ENCODE results near the gene AUNIP. TPM values are rescaled to one million over a fixed set of nuclear protein-coding genes. Genes with fewer than 3 reads are reported as not detected.
A peak's percentile ranks its signal among the peaks of the same experiment; 100 is the strongest.

The AUNIP gene
- total RNA-seq, 1 experiment from 2014 or later, result 11.0 TPM

DNA sequence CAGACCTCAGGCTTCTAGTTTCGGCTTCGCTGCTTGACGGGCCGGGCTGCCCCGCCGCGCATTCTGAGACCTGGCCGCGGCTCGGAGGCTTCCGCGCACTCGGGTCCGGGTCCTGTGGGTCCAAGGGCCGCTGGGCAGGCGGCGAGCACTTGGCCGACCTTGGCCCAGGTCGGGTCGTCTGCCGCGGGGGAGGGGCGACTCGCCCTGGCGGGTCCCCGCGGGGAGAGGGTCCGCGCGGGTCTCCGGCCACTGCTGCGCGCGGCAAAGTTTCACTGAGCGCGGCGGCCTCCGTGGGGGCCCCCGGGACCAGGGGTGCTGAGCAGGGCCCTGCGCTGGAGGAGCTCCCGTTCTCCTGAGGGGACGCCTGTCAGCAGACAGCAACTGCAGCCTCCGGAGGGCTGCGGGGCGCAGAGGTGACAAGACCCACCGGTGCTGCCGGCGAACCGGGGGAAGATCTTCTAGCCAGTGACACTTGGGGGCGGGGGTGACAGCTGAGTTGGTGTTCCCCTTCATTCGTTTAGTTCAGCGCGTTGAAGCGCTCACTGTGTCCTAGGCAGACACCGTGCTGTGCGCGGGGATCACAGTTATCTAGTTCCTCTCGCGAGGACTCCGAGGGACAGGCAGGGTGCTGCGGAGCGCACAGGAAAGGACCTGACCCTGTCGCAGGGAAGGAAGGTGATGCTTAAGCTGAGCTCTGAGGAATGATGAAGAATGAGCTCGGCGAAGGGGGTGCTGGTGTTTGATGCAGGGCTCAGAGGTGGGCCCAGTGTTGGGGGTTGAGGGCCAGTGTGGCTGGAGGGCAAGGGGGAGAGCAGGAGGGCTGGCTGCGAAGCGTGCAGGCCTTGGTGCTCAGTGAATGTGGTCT is 38.8 kb downstream of the AUNIP start:
- Histone ChIP-seq H3K36me3 (ENCODE audit: low read depth) (no peaks in the 10 kb centered on the region), H3K79me2 (ENCODE audit: low read depth) (peaks cover 27% of the 10 kb centered on the region), H3K4me3 (peak overlapping the region; percentile 83), H3K9me2 (ENCODE audit: insufficient read depth) (no peaks in the 10 kb centered on the region), H3K9me3 (ENCODE audit: insufficient read depth, low read depth) (no peaks in the 10 kb centered on the region), H3K27ac (peak overlapping the region; percentile 69), H2AFZ (peak overlapping the region; percentile 89), H3K4me1 (replicated peaks; ENCODE audit: insufficient read depth) (peaks cover 16% of the 10 kb centered on the region), H3K27me3 (ENCODE audit: insufficient read depth, low read depth) (no peaks in the 10 kb centered on the region), H3K4me2 (peak overlapping the region; percentile 98), H4K20me1 (ENCODE audit: insufficient read depth) (no peaks in the 10 kb centered on the region), H3F3A (ENCODE audit: insufficient read depth, low read depth) (peaks cover 10% of the 10 kb centered on the region)
- peak; percentile 54 to 60 for DNase-seq
- no peak for TF ChIP-seq EZH2 (IDR thresholded peaks at IDR 0.05; ENCODE audit: low read depth)
- TF ChIP-seq CTCF (conservative IDR thresholded peaks at IDR 0.05), result no peak
- intact Hi-C loops (cut with micrococcal nuclease; ENCODE audit: unreplicated experiment), result loop anchor here (1.0 to 5.0 kb wide), 3 partner anchors 72 to 178 kb away; partner anchors contain the start of genes PAFAH2 and STMN1
- ChIA-PET POLR2A (ENCODE audit: unreplicated experiment) (interaction anchor here (0.6 to 1.0 kb wide), 3 partner anchors 54 to 177 kb away, joined by 3 to 4 read pairs (median 4); partner anchors contain the start of gene PAFAH2), CTCF (no interaction called here)
- BruUV-seq (replicated peaks), result no TSS peak

DNA sequence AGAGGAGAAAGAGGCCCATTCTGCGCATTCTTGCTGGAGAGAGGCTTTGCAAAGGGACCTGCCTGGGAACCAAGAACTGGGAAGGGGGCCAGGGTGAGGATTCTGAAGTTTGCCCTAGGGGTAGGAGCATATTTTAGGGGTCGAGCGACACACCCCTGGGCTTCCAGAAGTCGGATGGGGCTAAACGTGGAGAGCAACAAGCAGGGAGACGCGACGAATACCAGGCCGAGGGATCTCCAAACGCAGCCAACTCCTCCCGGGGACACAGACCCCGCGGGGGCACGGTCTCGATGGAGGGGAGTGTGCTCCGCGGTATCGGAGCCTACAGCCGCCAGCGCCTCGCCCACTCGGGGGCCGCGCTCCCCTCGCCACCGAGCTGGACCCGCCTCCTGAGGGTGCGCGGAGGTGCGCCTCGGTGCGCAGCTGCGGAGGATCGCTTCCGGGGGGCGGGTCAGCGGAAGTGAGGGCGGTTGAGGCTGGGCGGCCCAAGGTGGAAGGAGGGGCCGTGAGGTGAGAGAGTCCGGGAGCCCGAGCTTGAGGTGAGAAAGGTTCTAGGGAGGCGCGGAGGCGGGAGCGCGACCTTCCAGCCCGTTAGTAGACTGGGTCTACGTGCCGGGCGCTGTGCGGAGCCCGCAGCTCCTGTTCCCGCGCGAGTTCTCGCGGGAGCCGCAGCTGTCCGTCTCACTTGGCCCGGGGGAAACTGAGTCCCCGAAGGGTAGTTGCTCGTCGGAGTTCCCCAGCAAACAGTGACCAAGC is 39.6 kb downstream of the AUNIP start, which contains the start of gene MTFR1L:
Gene MTFR1L, plus strand, starts transcription at position 464 of the 756 bp plus-strand sequence. CDS start 3,151 bp downstream, outside the sequence.
- Histone ChIP-seq H3K9me3 (ENCODE audit: insufficient read depth, low read depth) (no peaks in the 10 kb centered on the region), H4K20me1 (ENCODE audit: insufficient read depth) (no peaks in the 10 kb centered on the region), H3K79me2 (ENCODE audit: low read depth) (peaks cover 27% of the 10 kb centered on the region), H3K4me2 (peak within 1 kb of the TSS; percentile 98), H3K27me3 (ENCODE audit: insufficient read depth, low read depth) (no peaks in the 10 kb centered on the region), H3K4me1 (replicated peaks; ENCODE audit: insufficient read depth) (peaks cover 16% of the 10 kb centered on the region), H3K4me3 (peak within 1 kb of the TSS; percentile 83), H2AFZ (peak within 1 kb of the TSS; percentile 89), H3K9me2 (ENCODE audit: insufficient read depth) (no peaks in the 10 kb centered on the region), H3F3A (ENCODE audit: insufficient read depth, low read depth) (peaks cover 10% of the 10 kb centered on the region), H3K27ac (peak within 1 kb of the TSS; percentile 69), H3K36me3 (ENCODE audit: low read depth) (no peaks in the 10 kb centered on the region)
- intact Hi-C loops (cut with micrococcal nuclease; ENCODE audit: unreplicated experiment), result loop anchor here (1.0 to 10.0 kb wide), 4 partner anchors 73 to 575 kb away; partner anchors contain the start of genes PAFAH2, RSRP1 and STMN1
- ChIA-PET CTCF (interaction anchor here (0.8 kb wide), 1 partner anchor 70 kb away, joined by 3 read pairs; no protein-coding TSS in a partner anchor), POLR2A (ENCODE audit: unreplicated experiment) (interaction anchor here (0.6 to 1.0 kb wide), 3 partner anchors 55 to 273 kb away, joined by 3 to 5 read pairs (median 4); partner anchors contain the start of gene PAFAH2)
- DNase-seq, result peak; percentile 70 to 92
- no peak for TF ChIP-seq CTCF (conservative IDR thresholded peaks at IDR 0.05)
- TF ChIP-seq EZH2 (IDR thresholded peaks at IDR 0.05; ENCODE audit: low read depth), result no peak
- BruUV-seq (replicated peaks), result no TSS peak

DNA sequence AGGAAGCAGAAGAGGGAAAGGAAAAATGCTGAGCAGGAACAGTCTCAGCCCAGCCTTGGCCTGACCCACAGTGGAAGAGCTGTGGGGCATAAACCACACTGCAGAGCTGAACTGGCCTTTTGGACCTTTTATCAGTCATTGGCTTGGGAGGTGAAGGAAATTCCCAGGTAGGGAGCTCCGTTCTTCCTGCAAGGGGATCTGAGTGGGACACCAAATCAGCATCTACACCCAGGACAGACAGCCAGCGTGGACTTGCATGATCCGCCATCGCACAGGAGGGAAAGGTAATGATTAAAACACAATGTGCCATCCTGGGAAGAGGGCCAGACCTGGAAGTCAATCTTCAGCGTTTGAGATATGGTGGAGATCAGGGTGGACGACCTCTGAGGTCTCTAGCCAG is 40.7 kb downstream of the AUNIP start:
- H3K27ac ChIP-seq, result no peak overlapping the region
- ChIA-PET CTCF (interaction anchor here (0.6 kb wide), 1 partner anchor 652 kb away, joined by 4 read pairs; no protein-coding TSS in a partner anchor), POLR2A (ENCODE audit: unreplicated experiment) (interaction anchor here (0.7 kb wide), 1 partner anchor 164 kb away, joined by 4 read pairs; no protein-coding TSS in a partner anchor)
- no peaks in the 10 kb centered on the region for H4K20me1 ChIP-seq (ENCODE audit: insufficient read depth)
- no peak overlapping the region for H2AFZ ChIP-seq
- H3K9me3 ChIP-seq (ENCODE audit: insufficient read depth, low read depth), result no peaks in the 10 kb centered on the region
- no peak for DNase-seq
- peaks cover 16% of the 10 kb centered on the region for H3K4me1 ChIP-seq (replicated peaks; ENCODE audit: insufficient read depth)
- H3K27me3 ChIP-seq (ENCODE audit: insufficient read depth, low read depth), result no peaks in the 10 kb centered on the region
- H3K36me3 ChIP-seq (ENCODE audit: low read depth), result no peaks in the 10 kb centered on the region
- H3F3A ChIP-seq (ENCODE audit: insufficient read depth, low read depth), result peaks cover 10% of the 10 kb centered on the region
- H3K4me3 ChIP-seq, result peak overlapping the region; percentile 83; the same call in 1 of the 2 replicates
- no peak for TF ChIP-seq CTCF (conservative IDR thresholded peaks at IDR 0.05)
- no peak for TF ChIP-seq EZH2 (IDR thresholded peaks at IDR 0.05; ENCODE audit: low read depth)
- H3K4me2 ChIP-seq, result peak overlapping the region; percentile 98
- intact Hi-C loops (cut with micrococcal nuclease; ENCODE audit: unreplicated experiment), result loop anchor here (10.0 kb wide), 1 partner anchor 574 kb away; the partner anchor contains the start of gene RSRP1
- peaks cover 27% of the 10 kb centered on the region for H3K79me2 ChIP-seq (ENCODE audit: low read depth)
- no TSS peak for BruUV-seq (replicated peaks)
- H3K9me2 ChIP-seq (ENCODE audit: insufficient read depth), result no peaks in the 10 kb centered on the region

Measured in PC-9 (cell line).